Activated CD8-positive, alpha-beta T cell treated with anti-CD3 and anti-CD28 coated beads for 36 hours (primary cell): ENCODE measurements around the gene EFHC1. TPM values are rescaled to one million over a fixed set of nuclear protein-coding genes. Genes with fewer than 3 reads are reported as not detected.
A peak's percentile ranks its signal among the peaks of the same experiment; 100 is the strongest.

ENCODE experiments used
- ATAC-seq: fragments of 200-7000 bp; cut with Tn5 transposase; one replicate; pipeline ENCODE4 v1.10.0; 2021; ENCODE audit warnings: mild to moderate bottlenecking, moderate library complexity
- CTCF ChIA-PET: fragments of 350-600 bp; sonication (Branson Sonifier 250); formaldehyde crosslinking; loops from one replicate; lab custom pipeline; 2021; ENCODE audit warnings: antibody characterized with exemption; lab: Charles Lee
- POLR2A ChIA-PET: fragments of 350-600 bp; sonication (Branson Sonifier 250); formaldehyde crosslinking; loops from one replicate; lab custom pipeline; 2021; ENCODE audit warnings: antibody characterized with exemption; lab: Charles Lee
- DNase-seq: peaks from one replicate; pipeline ENCODE4 v3.0.0-alpha.2; 2020
- H3K27ac Mint-ChIP-seq: one replicate; pipeline ENCODE4 v1.8.0; 2021; ENCODE audit warnings: mild to moderate bottlenecking, mixed read lengths
- H3K27me3 Mint-ChIP-seq: one replicate; pipeline ENCODE4 v1.8.0; 2021; ENCODE audit warnings: mixed read lengths
- H3K36me3 Mint-ChIP-seq: one replicate; pipeline ENCODE4 v1.8.0; 2021; ENCODE audit warnings: low read depth, mixed read lengths
- H3K4me1 Mint-ChIP-seq: one replicate; pipeline ENCODE4 v1.8.0; 2021; ENCODE audit warnings: low read depth, mixed read lengths
- H3K4me3 Mint-ChIP-seq: one replicate; pipeline ENCODE4 v1.8.0; 2021; ENCODE audit warnings: mild to moderate bottlenecking, moderate library complexity, mixed read lengths
- H3K9me3 Mint-ChIP-seq: one replicate; pipeline ENCODE4 v1.8.0; 2021; ENCODE audit warnings: mixed read lengths
- intact Hi-C: fragments of 100-400 bp; cut with micrococcal nuclease; formaldehyde crosslinking; loops from one replicate; pipeline ENCODE4 v1.10.0; 2022
- total RNA-seq, 2 experiments: library from RNA; stranded (reverse); gene quantifications; one replicate each; pipeline ENCODE4 v1.2.3, GENCODE V29; 2021
- TF ChIP-seq, protein P1 (sequence below): fragments of 200-600 bp; IDR thresholded peaks from one replicate; pipeline ENCODE4 v1.8.0; 2022; ENCODE audit warnings: antibody characterized with exemption, mild to moderate bottlenecking

The EFHC1 gene
- total RNA-seq, 2 experiments from 2014 or later: 1.9 to 2.1 TPM

DNA sequence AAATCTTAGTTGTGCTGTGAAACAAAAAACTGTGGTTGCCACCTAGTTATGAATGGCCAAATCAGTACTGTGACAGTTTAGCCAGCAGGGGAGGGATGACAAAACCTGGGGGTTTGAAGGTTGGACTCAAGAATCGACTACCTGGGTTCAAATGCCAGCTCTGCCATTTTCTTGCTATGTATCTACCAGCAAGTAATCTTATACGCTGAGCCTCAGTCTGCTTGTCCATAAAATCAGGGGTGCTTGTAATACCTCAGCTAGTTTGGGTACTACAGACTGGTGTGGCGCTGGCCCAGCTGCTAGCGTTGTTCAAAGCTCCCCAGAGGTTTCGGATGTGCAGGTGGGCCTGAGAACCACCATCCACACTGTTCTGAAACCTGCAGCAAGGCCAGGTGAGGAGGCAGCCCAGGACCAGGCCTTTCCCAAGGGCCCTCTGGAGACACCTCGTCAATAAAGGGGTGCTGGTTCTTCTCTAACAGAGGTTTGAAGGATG lies 116.3 kb downstream of the EFHC1 start:
- no peaks in the 10 kb centered on the region for H3K27me3 Mint-ChIP-seq
- DNase-seq (no peak), ATAC-seq (no peak)
- peaks cover 37% of the 10 kb centered on the region for H3K4me1 Mint-ChIP-seq
- TF ChIP-seq, protein P1, sequence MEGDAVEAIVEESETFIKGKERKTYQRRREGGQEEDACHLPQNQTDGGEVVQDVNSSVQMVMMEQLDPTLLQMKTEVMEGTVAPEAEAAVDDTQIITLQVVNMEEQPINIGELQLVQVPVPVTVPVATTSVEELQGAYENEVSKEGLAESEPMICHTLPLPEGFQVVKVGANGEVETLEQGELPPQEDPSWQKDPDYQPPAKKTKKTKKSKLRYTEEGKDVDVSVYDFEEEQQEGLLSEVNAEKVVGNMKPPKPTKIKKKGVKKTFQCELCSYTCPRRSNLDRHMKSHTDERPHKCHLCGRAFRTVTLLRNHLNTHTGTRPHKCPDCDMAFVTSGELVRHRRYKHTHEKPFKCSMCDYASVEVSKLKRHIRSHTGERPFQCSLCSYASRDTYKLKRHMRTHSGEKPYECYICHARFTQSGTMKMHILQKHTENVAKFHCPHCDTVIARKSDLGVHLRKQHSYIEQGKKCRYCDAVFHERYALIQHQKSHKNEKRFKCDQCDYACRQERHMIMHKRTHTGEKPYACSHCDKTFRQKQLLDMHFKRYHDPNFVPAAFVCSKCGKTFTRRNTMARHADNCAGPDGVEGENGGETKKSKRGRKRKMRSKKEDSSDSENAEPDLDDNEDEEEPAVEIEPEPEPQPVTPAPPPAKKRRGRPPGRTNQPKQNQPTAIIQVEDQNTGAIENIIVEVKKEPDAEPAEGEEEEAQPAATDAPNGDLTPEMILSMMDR: no peak
- H3K36me3 Mint-ChIP-seq: peaks cover 5% of the 10 kb centered on the region
- no peak overlapping the region for H3K27ac Mint-ChIP-seq
- intact Hi-C loops: loop anchor here (5.0 kb wide), 1 partner anchor 41 kb away; the partner anchor contains the start of gene TRAM2
- CTCF ChIA-PET: interaction anchor here (0.9 to 2.0 kb wide), 4 partner anchors 34 to 116 kb away, joined by 4 to 6 read pairs (median 4); no protein-coding TSS in a partner anchor
- no peak overlapping the region for H3K4me3 Mint-ChIP-seq
- no peaks in the 10 kb centered on the region for H3K9me3 Mint-ChIP-seq
- POLR2A ChIA-PET: interaction anchor here (0.6 to 0.9 kb wide), 2 partner anchors 252 to 546 kb away, joined by 3 read pairs; partner anchors contain the start of gene MCM3

GRCh38 chr6:52537001-52537753 lies 117.0 kb downstream of the EFHC1 start:
- POLR2A ChIA-PET: interaction anchor here (0.9 kb wide), 1 partner anchor 253 kb away, joined by 3 read pairs; the partner anchor contains the start of gene MCM3
- H3K4me3 Mint-ChIP-seq: no peak overlapping the region
- ATAC-seq: peak; percentile 37

DNA sequence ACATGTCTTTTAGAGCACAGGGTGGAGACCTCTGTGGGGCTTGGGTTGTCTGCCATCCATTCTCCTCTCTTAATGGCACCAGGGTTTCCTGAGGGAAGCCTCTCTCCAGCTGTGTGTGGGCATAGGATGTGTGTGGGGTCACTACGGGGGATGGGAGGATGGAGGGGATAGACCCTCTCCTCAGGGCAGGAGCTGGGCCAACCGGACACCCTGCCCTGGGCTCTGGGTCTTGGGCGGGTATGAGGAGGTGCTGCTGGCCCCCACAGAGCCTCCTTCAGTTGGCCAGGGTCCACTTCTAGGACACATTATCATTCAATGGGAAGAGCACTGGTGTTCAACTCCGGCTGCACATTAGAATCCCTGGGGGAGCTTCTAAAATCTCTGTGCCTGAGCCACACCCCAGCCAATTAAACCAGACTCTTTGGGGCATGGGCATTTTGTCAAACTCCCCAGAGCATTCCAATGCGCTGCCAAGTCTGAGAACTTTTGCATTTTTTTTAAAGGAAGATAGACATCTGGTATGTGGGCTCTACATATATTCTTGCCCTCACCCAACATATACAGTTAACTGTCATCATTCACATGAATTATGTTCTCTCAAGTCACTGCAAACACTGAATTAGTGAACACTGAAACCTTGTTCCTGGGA lies 118.2 kb downstream of the EFHC1 start:
- CTCF ChIA-PET: no interaction called here
- H3K27me3 Mint-ChIP-seq: no peaks in the 10 kb centered on the region
- H3K4me1 Mint-ChIP-seq: peaks cover 37% of the 10 kb centered on the region
- ATAC-seq: no peak
- POLR2A ChIA-PET: no interaction called here
- peaks cover 5% of the 10 kb centered on the region for H3K36me3 Mint-ChIP-seq
- no peaks in the 10 kb centered on the region for H3K9me3 Mint-ChIP-seq
- no peak for DNase-seq
- TF ChIP-seq, protein P1: no peak
- H3K27ac Mint-ChIP-seq: no peak overlapping the region
- intact Hi-C loops: loop anchor here (5.0 kb wide), 1 partner anchor 39 kb away; the partner anchor contains the start of gene TRAM2
- H3K4me3 Mint-ChIP-seq: no peak overlapping the region

More at GRCh38 chr6:52537001-52537753, 117.0 kb downstream of the EFHC1 start:
- CTCF ChIA-PET: no interaction called here
- intact Hi-C loops: loop anchor here (5.0 kb wide), 1 partner anchor 40 kb away; the partner anchor contains the start of gene TRAM2
- Mint-ChIP-seq H3K9me3 (no peaks in the 10 kb centered on the region), H3K27me3 (no peaks in the 10 kb centered on the region), H3K4me1 (peaks cover 37% of the 10 kb centered on the region), H3K36me3 (peaks cover 5% of the 10 kb centered on the region), H3K27ac (peak overlapping the region; percentile 29)
- TF ChIP-seq, protein P1: no peak
- peak; percentile 34 for DNase-seq

GRCh38 chr6:52538901-52539354 lies 118.8 kb downstream of the EFHC1 start:
- Mint-ChIP-seq H3K4me1 (peaks cover 37% of the 10 kb centered on the region), H3K27ac (no peak overlapping the region), H3K27me3 (no peaks in the 10 kb centered on the region), H3K9me3 (no peaks in the 10 kb centered on the region), H3K4me3 (no peak overlapping the region), H3K36me3 (peaks cover 5% of the 10 kb centered on the region)
- ATAC-seq (no peak), DNase-seq (no peak)
- POLR2A ChIA-PET: interaction anchor here (0.7 kb wide), 1 partner anchor 262 kb away, joined by 3 read pairs; no protein-coding TSS in a partner anchor
- CTCF ChIA-PET: interaction anchor here (0.6 kb wide), 1 partner anchor 8 kb away, joined by 3 read pairs; no protein-coding TSS in a partner anchor
- TF ChIP-seq, protein P1: no peak
- intact Hi-C loops: loop anchor here (5.0 kb wide), 1 partner anchor 38 kb away; the partner anchor contains the start of gene TRAM2
